Adrenal gland (tissue), 12 donors: ENCODE measurements around the gene OSTF1. TPM values are rescaled to one million over a fixed set of nuclear protein-coding genes. Genes with fewer than 3 reads are reported as not detected.

Experiments
- DNase-seq, 7 donors: peaks; one replicate each; pipeline ENCODE4 v3.0.0-alpha.2; 2019 to 2020
- H3K27ac ChIP-seq, 5 donors: fragments of 200-600 bp; sonication (generic) in 4 of 5; 1 replicate in 3 of 5; 2 replicates in 2 of 5; pipeline versions ENCODE4 v1.5.1 to v1.8.0; 2016 to 2020; ENCODE audit warnings: mild to moderate bottlenecking in 1 of 5
- H3K27me3 ChIP-seq: fragments of 200-600 bp; 2 replicates; pipeline ENCODE4 v1.8.0; 2021
- H3K36me3 ChIP-seq, 2 donors: fragments of 200-600 bp; replicated peaks in 1 of 2; 1 replicate in 1 of 2; 2 replicates in 1 of 2; pipeline versions ENCODE4 v1.5.1 to v1.8.0; 2018 to 2022
- H3K4me1 ChIP-seq, 2 donors: fragments of 200-600 bp; replicated peaks in 1 of 2; 1 replicate in 1 of 2; 2 replicates in 1 of 2; pipeline versions ENCODE4 v1.5.1 to v1.8.0; 2018 to 2021
- H3K4me3 ChIP-seq, 4 donors: fragments of 200-600 bp; sonication (generic) in 3 of 4; one replicate each; pipeline ENCODE4 v1.5.1; 2016 to 2018
- H3K9me3 ChIP-seq, 3 donors: fragments of 200-600 bp; sonication (generic) in 1 of 3; replicated peaks in 1 of 3; 1 replicate in 2 of 3; 2 replicates in 1 of 3; pipeline versions ENCODE4 v1.5.1 to v1.8.0; 2016 to 2021
- CTCF ChIP-seq, 6 experiments: fragments of 450-650 bp in 4 of 6; fragments of 200-600 bp in 2 of 6; sonication (generic) in 1 of 6; IDR thresholded peaks; 1 replicate in 5 of 6; 2 replicates in 1 of 6; pipeline versions ENCODE4 v1.5.1 to v1.8.0; 2016 to 2021; ENCODE audit warnings: antibody characterized with exemption in 6 of 6, mild to moderate bottlenecking in 2 of 6, moderate library complexity in 1 of 6
- POLR2A ChIP-seq, 2 donors: fragments of 450-650 bp; IDR thresholded peaks; one replicate each; pipeline ENCODE4 v1.6.1; 2017; ENCODE audit warnings: antibody characterized with exemption in 2 of 2, mild to moderate bottlenecking in 2 of 2, moderate library complexity in 1 of 2
- WGBS, 4 donors: extraction: QIAGEN DNeasy Blood & Tissue Kit in 2 of 4; methylation state at CpG; one replicate each; pipeline versions ENCODE4 v1.1.5 to v1.1.7; 2013 to 2017; 5-methylcytosine and 5-hydroxymethylcytosine counted together
- intact Hi-C, 2 donors: fragments of 100-400 bp; cut with DNase I; formaldehyde crosslinking; loops; one replicate each; pipeline versions ENCODE4 v1.14.1 to v1.15.0; 2022 to 2023
- polyA plus RNA-seq, 3 donors: library from polyadenylated mRNA; stranded (reverse); fragments of 200-250 nt in 2 of 3; fragments of 350-450 nt in 1 of 3; fragmentation: Illumina TruSeq in 1 of 3; extraction: RNeasy Lipid Tissue Mini Kit (QIAGEN cat#74804) in 1 of 3; gene quantifications; one replicate each; pipeline ENCODE4 v1.2.3, GENCODE V29; 2013 to 2014
- total RNA-seq, 9 donors: library from RNA; depleted of rRNA in 4 of 9; stranded (reverse); fragments of >200 nt in 4 of 9; fragments of 120-200 nt in 1 of 9; fragmentation: NEBNext Ultra II Directional in 1 of 9; extraction: Animal tissue kit (Norgen Biotek cat#: 25700) in 1 of 9; gene quantifications; one replicate each; pipeline versions ENCODE4 v1.1.0 to v1.2.4, GENCODE V29; 2013 to 2023
- donor health status: healthy with polysubstance abuse.
- donor health status: Bipolar disorder and iron deficiency.
- donor health status: DM: yes; HTN: yes; CAD: no.
- donor health status: DM: no; HTN: no; CAD: no.
- donor health status: DM: no; HTN: no; CAD: no.
- donor health status: DM: yes; HTN: yes; CAD: no.

The OSTF1 gene
- total and polyA plus RNA-seq, 12 donors, result 21.0 to 52.2 (median 34.9) TPM

GRCh38 chr9:75183306-75183705 lies 95.0 kb downstream of the OSTF1 start:
- WGBS, 4 donors, result 88 to 95% (median 92%) methylated on average over 9 of the region's 9 CpGs
- Histone ChIP-seq H3K27ac (no peak overlapping the region), H3K4me3 (no peak overlapping the region), H3K4me1 (peaks cover 0 to 3% of the 10 kb centered on the region in 2 donors), H3K9me3 (no peaks in the 10 kb centered on the region), H3K36me3 (no peaks in the 10 kb centered on the region), H3K27me3 (no peaks in the 10 kb centered on the region)
- TF ChIP-seq POLR2A (IDR thresholded peaks at IDR 0.05), result no peak
- DNase-seq, result no peak
- intact Hi-C loops, result no loop called here

GRCh38 chr9:75184471-75184870 lies 96.2 kb downstream of the OSTF1 start:
- DNase-seq, result no peak
- Histone ChIP-seq H3K4me3 (no peak overlapping the region), H3K27me3 (no peaks in the 10 kb centered on the region), H3K4me1 (peaks cover 0 to 3% of the 10 kb centered on the region in 2 donors), H3K36me3 (no peaks in the 10 kb centered on the region), H3K9me3 (no peaks in the 10 kb centered on the region), H3K27ac (no peak overlapping the region)
- WGBS, 4 donors, result 69 to 80% (median 77%) methylated on average over 3 of the region's 3 CpGs
- intact Hi-C loops, result no loop called here
- TF ChIP-seq CTCF (IDR thresholded peaks at IDR 0.05) (no peak), POLR2A (IDR thresholded peaks at IDR 0.05) (no peak)

- Histone ChIP-seq H3K27me3 (no peaks in the 10 kb centered on the region), H3K9me3 (no peaks in the 10 kb centered on the region), H3K4me1 (peaks cover 0 to 3% of the 10 kb centered on the region in 2 donors), H3K36me3 (no peaks in the 10 kb centered on the region), H3K4me3 (no peak overlapping the region), H3K27ac (no peak overlapping the region)
- WGBS, 4 donors, result 35 to 47% (median 37%) methylated on average over 4 of the region's 4 CpGs
- no peak for TF ChIP-seq POLR2A (IDR thresholded peaks at IDR 0.05)
- TF ChIP-seq CTCF (IDR thresholded peaks at IDR 0.05), result peak in 4 of 6 experiments; percentile 4 to 48 (median 27)
- intact Hi-C loops, result no loop called here
- peak in 4 of 7 donors; percentile 22 to 44 (median 34) for DNase-seq
These were observed 97.4 kb downstream of the OSTF1 start for GRCh38 chr9:75185585-75186170.

GRCh38 chr9:75186767-75187380 lies 98.6 kb downstream of the OSTF1 start:
- WGBS, 4 donors, result 24 to 28% (median 26%) methylated on average over 4 of the region's 4 CpGs
- no peak overlapping the region for H3K27ac ChIP-seq
- TF ChIP-seq POLR2A (IDR thresholded peaks at IDR 0.05) (no peak), CTCF (IDR thresholded peaks at IDR 0.05) (peak; percentile 68 to 96 (median 76))
- no peaks in the 10 kb centered on the region for H3K27me3 ChIP-seq
- intact Hi-C loops, result no loop called here
- no peak for DNase-seq
- H3K4me3 ChIP-seq, result no peak overlapping the region
- H3K9me3 ChIP-seq, result no peaks in the 10 kb centered on the region
- peaks cover 0 to 3% of the 10 kb centered on the region in 2 donors for H3K4me1 ChIP-seq
- H3K36me3 ChIP-seq, result no peaks in the 10 kb centered on the region

GRCh38 chr9:75188756-75189155 lies 100.4 kb downstream of the OSTF1 start:
- Histone ChIP-seq H3K9me3 (no peaks in the 10 kb centered on the region), H3K27me3 (no peaks in the 10 kb centered on the region), H3K36me3 (no peaks in the 10 kb centered on the region), H3K4me3 (no peak overlapping the region), H3K4me1 (peaks cover 0 to 3% of the 10 kb centered on the region in 2 donors), H3K27ac (no peak overlapping the region)
- intact Hi-C loops, result no loop called here
- 78 to 92% (median 78%) methylated on average over 2 of the region's 2 CpGs for WGBS, 4 donors
- no peak for TF ChIP-seq CTCF (IDR thresholded peaks at IDR 0.05)
- TF ChIP-seq POLR2A (IDR thresholded peaks at IDR 0.05), result no peak
- no peak for DNase-seq
